GM19043 (cell line): ENCODE results near the gene RHOT2.

Source experiments
- ATAC-seq: cut with Tn5 transposase; IDR thresholded peaks from one replicate; pipeline ENCODE4 v1.9.1; 2021; ENCODE audit warnings: low read depth; ENCODE audit not compliant: unreplicated experiment

RHOT2 gene

GRCh38 chr16:647173-647902 lies 20.6 kb upstream of the RHOT2 start:
- no peak for ATAC-seq

GRCh38 chr16:648071-648780 lies 19.7 kb upstream of the RHOT2 start:
- no peak for ATAC-seq

GRCh38 chr16:648781-649589 lies 18.9 kb upstream of the RHOT2 start, which contains the start of gene WDR90:
Gene WDR90, plus strand, starts transcription at chr16:649365. Its CDS starts 52 bp downstream, at chr16:649417.
- peak; percentile 90 for ATAC-seq

- ATAC-seq = no peak
Observed at GRCh38 chr16:649631-650030, 18.3 kb upstream of the RHOT2 start.

GRCh38 chr16:651844-652243 lies 16.1 kb upstream of the RHOT2 start:
- ATAC-seq = no peak

- ATAC-seq = no peak
Observed at GRCh38 chr16:652454-653305, 15.3 kb upstream of the RHOT2 start.

GRCh38 chr16:654034-654433 lies 13.9 kb upstream of the RHOT2 start:
- ATAC-seq = no peak

GRCh38 chr16:657487-657886 lies 10.4 kb upstream of the RHOT2 start:
- ATAC-seq = no peak

GRCh38 chr16:658679-659571 lies 9.0 kb upstream of the RHOT2 start:
- ATAC-seq = no peak

- ATAC-seq = no peak
Observed at GRCh38 chr16:659618-660017, 8.3 kb upstream of the RHOT2 start.

- ATAC-seq = no peak
Observed at GRCh38 chr16:660132-660458, 7.8 kb upstream of the RHOT2 start.

- ATAC-seq = peak; percentile 57
Observed at GRCh38 chr16:660459-661183, 7.3 kb upstream of the RHOT2 start.

GRCh38 chr16:661184-661821 lies 6.6 kb upstream of the RHOT2 start:
- ATAC-seq = no peak

- no peak for ATAC-seq
Observed at GRCh38 chr16:662095-662494, 5.8 kb upstream of the RHOT2 start.

GRCh38 chr16:662597-662996 lies 5.3 kb upstream of the RHOT2 start:
- ATAC-seq = no peak

- ATAC-seq = no peak
Observed at GRCh38 chr16:666572-666971, 1.4 kb upstream of the RHOT2 start.

- ATAC-seq = no peak
Observed at GRCh38 chr16:667113-667779, 686 bp upstream of the RHOT2 start.
